Measurements from ENCODE around the gene SGTA. TPM values are rescaled to one million over a fixed set of nuclear protein-coding genes. Genes with fewer than 3 reads are reported as not detected.

Gene SGTA
- total RNA-seq, 1 donor from 2014 or later, result 29.8 TPM

DNA sequence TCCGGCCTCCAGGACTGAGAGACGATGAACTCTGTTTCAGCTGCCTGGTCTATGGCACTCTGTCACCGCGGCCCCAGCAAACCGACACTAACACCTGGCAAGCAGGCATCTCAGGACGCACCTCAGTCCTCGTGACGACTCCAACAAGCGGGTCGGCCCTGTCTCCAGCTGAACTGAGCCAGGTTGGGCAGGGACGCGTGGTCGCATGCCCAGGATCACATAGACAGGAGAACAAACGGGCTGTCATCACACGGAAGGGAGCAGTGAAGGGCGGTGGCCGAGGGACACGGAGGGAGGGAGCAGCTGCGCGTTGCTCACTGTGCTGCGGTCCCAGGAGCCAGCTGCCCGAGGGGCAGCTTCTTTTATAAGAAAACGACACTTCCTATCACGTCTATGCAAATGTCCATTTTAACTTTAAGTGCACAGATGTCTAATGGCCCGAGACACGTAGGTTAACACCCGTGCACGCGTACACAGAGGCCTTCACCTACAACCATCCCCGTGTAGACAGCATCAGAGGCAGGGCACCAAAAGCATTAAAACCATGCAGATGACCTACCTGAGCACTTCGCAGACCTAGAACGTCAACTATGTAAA lies 8.9 kb downstream of the SGTA start:
- intact Hi-C loops (cut with DNase I), result no loop called here
- no peaks in the 10 kb centered on the region for H3K9me3 ChIP-seq
- H3K27me3 ChIP-seq, result no peaks in the 10 kb centered on the region
- H3K36me3 ChIP-seq, result peaks cover 0 to 8% of the 10 kb centered on the region in 2 donors
- H3K27ac ChIP-seq, result no peak overlapping the region
- H3K4me3 ChIP-seq, result no peak overlapping the region
- no peak for DNase-seq (ENCODE audit: low spot score in 2 of 2)
- TF ChIP-seq, protein P1, sequence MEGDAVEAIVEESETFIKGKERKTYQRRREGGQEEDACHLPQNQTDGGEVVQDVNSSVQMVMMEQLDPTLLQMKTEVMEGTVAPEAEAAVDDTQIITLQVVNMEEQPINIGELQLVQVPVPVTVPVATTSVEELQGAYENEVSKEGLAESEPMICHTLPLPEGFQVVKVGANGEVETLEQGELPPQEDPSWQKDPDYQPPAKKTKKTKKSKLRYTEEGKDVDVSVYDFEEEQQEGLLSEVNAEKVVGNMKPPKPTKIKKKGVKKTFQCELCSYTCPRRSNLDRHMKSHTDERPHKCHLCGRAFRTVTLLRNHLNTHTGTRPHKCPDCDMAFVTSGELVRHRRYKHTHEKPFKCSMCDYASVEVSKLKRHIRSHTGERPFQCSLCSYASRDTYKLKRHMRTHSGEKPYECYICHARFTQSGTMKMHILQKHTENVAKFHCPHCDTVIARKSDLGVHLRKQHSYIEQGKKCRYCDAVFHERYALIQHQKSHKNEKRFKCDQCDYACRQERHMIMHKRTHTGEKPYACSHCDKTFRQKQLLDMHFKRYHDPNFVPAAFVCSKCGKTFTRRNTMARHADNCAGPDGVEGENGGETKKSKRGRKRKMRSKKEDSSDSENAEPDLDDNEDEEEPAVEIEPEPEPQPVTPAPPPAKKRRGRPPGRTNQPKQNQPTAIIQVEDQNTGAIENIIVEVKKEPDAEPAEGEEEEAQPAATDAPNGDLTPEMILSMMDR (IDR thresholded peaks at IDR 0.05), result no peak
- peaks cover 0 to 9% of the 10 kb centered on the region in 2 donors for H3K4me1 ChIP-seq

DNA sequence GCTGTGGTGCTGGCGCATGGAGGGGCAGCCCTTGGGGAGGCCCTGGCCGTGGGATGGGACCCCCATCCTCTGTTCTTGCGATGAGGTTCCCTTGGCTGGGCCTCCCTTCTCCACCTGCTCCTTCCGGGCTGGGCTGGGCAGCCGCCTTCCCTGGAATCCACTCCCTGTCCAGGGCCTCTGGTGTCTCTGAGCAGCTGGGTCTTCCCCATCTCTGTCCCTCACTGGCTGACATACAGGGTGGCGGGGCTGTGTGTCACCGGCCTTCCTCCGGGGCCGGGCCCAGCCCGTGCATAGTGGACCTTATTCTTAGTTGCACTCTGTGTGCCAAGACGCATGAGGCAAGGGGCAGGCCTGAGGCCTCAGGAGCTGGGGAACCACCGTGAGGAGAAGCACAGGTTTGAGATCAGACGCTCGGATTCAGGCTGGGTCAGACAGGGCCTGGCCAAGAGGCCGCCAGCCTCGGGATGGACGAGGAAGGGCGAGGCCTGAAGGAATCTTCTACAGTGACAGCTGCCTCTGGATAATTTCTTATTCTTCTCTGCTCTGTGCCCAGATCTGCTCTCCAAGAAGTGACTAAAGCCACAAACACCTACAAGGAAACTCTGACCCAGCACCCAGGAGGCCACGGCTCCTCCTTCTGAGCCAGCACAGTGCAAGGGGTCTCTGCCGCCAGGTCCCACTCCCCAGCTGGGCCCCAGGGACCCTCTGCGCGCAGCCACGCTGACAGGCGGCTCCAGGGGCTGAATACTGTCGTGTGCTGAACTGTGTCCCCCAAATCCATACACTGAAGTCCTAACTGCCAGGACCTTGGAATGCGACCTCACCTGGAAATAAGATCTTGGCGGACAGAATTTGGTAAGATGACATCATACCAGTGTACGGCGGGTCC lies 11.0 kb downstream of the SGTA start:
- Histone ChIP-seq H3K4me3 (no peak overlapping the region), H3K4me1 (peaks cover 0 to 9% of the 10 kb centered on the region in 2 donors), H3K27ac (no peak overlapping the region)

DNA sequence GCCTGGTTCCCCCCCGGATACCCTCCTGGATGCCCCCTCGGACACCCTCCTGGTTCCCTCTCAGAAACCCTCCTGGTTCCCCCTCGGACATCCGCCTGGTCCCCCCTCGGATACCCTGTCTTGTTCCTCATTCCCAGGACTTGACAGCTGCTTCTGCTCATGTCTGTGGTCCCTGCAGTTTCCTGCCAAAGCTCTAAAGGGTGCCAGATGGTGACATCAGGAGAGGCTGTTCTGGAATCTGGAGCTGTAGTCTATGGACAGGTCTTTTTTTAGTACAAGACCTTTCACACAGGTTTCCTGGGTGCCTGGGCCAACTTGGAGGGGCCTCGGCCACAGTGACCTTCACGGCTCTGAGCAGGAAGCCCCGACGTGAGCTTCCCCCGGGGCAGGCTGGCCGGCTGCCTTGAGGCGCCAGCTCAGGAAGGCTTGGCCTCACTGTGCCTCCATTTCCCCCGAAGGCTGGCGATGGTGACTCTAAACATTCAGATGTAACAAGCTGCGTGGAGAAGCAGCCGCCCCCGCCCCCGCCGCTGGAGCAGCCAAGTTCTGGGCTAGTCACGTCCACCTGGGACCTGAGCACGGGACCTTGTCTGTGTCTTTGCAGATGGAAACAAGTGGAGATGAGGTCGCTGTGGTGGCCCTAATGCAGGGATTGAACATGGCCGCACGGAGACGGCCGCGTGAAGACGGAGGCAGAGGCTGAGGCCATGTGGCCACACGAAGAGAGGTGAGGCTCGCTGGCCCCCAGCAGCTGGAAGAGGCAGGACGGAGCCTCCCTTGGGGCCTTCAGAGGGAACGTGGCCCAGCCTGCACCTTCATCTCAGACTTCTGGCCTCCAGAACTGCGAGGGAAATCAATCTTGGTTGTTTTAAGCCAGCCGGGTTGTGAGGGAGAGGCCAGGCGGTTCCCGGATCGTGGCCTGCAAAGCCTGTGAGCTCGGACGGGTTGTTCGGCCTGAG lies 12.7 kb downstream of the SGTA start:
- TF ChIP-seq, protein P1 (IDR thresholded peaks at IDR 0.05), result no peak

More for the DNA sequence above, 11.0 kb downstream of the SGTA start:
- no peaks in the 10 kb centered on the region for H3K27me3 ChIP-seq
- TF ChIP-seq, protein P1 (IDR thresholded peaks at IDR 0.05), result no peak
- intact Hi-C loops (cut with DNase I), result no loop called here
- H3K36me3 ChIP-seq, result peaks cover 17 to 30% of the 10 kb centered on the region in 2 donors
- DNase-seq (ENCODE audit: low spot score in 2 of 2), result no peak
- H3K9me3 ChIP-seq, result no peaks in the 10 kb centered on the region

DNA sequence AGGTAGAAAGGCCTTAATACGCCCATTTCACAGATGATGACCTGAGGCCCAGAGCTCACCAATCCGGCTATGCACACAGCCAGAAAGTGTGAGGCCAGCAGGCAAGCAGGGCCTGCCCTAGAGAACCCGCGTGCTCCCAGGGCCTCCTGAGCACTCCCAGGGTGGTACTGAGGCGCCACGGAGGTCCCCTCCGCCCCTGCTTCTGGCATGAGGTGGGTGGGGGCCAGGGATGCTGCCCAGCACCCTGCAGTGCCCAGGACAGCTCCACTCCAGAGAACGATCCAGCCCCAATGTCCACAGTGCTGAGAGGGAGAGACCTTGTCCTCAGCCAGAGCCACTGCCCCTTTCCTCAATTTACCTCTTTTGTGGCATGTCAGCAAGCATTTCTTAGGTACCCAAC lies 13.9 kb downstream of the SGTA start:
- Histone ChIP-seq H3K9me3 (no peaks in the 10 kb centered on the region), H3K27ac (no peak overlapping the region), H3K36me3 (peaks cover 44 to 58% of the 10 kb centered on the region in 2 donors), H3K4me1 (peaks cover 0 to 9% of the 10 kb centered on the region in 2 donors), H3K27me3 (no peaks in the 10 kb centered on the region), H3K4me3 (no peak overlapping the region)
- no peak for DNase-seq (ENCODE audit: low spot score in 2 of 2)
- TF ChIP-seq, protein P1 (IDR thresholded peaks at IDR 0.05), result no peak
- intact Hi-C loops (cut with DNase I), result no loop called here

More for the DNA sequence above, 12.7 kb downstream of the SGTA start:
- H3K27ac ChIP-seq, result no peak overlapping the region
- no peak overlapping the region for H3K4me3 ChIP-seq
- peaks cover 33 to 47% of the 10 kb centered on the region in 2 donors for H3K36me3 ChIP-seq
- intact Hi-C loops (cut with DNase I), result no loop called here
- no peaks in the 10 kb centered on the region for H3K27me3 ChIP-seq
- no peak for DNase-seq (ENCODE audit: low spot score in 2 of 2)
- H3K9me3 ChIP-seq, result no peaks in the 10 kb centered on the region
- peaks cover 0 to 9% of the 10 kb centered on the region in 2 donors for H3K4me1 ChIP-seq

All from ascending aorta (tissue), 2 donors.